ENCODE results near the gene GPR146.

DNA sequence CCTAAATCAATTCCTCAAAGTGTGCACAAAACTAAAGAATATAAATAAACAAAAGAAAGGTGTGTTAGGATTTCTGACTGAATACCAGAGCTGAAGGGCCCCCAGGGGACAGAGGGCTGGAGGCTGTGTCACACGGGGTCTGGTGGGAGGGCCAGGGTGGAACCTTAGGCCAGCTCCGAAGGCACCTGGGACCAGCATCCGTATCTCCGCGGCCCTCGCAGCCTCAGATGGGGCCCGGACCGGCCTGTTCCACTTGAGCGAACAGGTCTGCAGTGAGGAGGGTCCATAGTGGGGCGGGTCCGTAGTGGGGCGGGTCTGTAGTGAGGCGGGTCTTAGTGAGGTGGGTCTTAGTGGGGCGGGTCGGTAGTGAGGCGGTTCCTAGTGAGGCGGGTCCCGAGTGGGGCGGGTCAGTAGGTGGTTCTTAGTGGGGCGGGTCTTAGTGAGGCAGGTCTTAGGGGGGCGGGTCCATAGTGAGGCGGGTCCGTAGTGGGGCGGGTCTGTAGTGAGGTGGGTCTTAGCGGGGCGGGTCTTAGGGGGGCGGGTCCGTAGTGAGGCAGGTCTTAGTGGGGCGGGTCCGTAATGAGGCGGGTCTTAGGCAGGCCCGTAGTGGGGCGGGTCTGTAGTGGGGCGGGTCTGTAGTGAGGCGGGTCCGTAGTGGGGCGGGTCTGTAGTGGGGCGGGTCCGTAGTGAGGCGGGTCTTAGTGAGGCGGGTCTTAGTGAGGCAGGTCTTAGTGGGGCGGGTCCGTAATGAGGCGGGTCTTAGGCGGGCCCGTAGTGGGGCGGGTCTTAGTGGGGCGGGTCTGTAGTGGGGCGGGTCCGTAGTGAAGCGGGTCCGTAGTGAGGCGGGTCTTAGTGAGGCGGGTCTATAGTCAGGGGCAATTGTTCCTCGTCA, 15.1 kb downstream of the GPR146 start:
- TF ChIP-seq CTCF (conservative IDR thresholded peaks at IDR 0.05 in 1 of 2, IDR thresholded peaks at IDR 0.05 in 1 of 2; ENCODE audit: low read depth in 1 of 2, low read length in 2 of 2): no peak
- no peak for TF ChIP-seq EZH2 (IDR thresholded peaks at IDR 0.05; ENCODE audit: low read length, missing control alignments)
